Panc1 (cell line): ENCODE measurements around the gene ZNF124.

Experiments used
- POLR2AphosphoS5 ChIP-seq: IDR thresholded peaks from 2 replicates; pipeline ENCODE4 v1.6.1; 2012; ENCODE audit warnings: mild to moderate bottlenecking, low read depth, low read length, moderate library complexity
- TCF7L2 ChIP-seq: IDR thresholded peaks from 2 replicates; pipeline ENCODE4 v1.6.1; 2011; ENCODE audit warnings: mild to moderate bottlenecking, low read depth, low read length, inconsistent platforms
- TF ChIP-seq, protein P1 (sequence below): fragments of 450-650 bp; IDR thresholded peaks from 2 replicates; pipeline ENCODE4 v1.5.1; 2017; ENCODE audit warnings: mild to moderate bottlenecking
- TF ChIP-seq, protein P2 (sequence below), 2 experiments: IDR thresholded peaks; 2 replicates each; pipeline ENCODE4 v1.6.1; 2011 to 2012; ENCODE audit warnings: low read depth in 2 of 2, control low read depth in 1 of 2, low read length in 1 of 2, mild to moderate bottlenecking in 1 of 2, moderate library complexity in 1 of 2; ENCODE audit not compliant: insufficient read depth in 1 of 2

DNA sequence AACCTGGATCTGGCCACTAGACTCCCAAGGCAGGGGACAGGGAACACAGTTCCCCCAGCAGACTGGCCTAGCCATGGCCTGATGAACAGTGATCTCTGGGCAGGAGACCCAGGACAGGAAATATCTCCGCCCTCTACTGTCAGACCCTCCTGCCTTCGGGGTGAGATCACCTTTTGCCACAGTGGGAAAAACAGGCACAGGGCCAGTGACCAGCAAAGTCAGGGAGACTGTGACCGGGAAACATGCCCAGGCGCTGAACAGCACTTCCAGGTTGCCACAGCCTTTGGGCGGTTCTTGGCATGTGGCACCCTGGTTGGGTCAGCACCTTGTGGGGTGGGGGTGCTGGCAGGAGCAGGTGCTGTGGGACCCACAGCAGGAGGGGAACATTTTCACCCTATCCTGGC, 58.7 kb downstream of the ZNF124 start:
- TF ChIP-seq TCF7L2, result no peak
- TF ChIP-seq, protein P1, sequence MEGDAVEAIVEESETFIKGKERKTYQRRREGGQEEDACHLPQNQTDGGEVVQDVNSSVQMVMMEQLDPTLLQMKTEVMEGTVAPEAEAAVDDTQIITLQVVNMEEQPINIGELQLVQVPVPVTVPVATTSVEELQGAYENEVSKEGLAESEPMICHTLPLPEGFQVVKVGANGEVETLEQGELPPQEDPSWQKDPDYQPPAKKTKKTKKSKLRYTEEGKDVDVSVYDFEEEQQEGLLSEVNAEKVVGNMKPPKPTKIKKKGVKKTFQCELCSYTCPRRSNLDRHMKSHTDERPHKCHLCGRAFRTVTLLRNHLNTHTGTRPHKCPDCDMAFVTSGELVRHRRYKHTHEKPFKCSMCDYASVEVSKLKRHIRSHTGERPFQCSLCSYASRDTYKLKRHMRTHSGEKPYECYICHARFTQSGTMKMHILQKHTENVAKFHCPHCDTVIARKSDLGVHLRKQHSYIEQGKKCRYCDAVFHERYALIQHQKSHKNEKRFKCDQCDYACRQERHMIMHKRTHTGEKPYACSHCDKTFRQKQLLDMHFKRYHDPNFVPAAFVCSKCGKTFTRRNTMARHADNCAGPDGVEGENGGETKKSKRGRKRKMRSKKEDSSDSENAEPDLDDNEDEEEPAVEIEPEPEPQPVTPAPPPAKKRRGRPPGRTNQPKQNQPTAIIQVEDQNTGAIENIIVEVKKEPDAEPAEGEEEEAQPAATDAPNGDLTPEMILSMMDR, result no peak
- no peak for TF ChIP-seq POLR2AphosphoS5
- TF ChIP-seq, protein P2, sequence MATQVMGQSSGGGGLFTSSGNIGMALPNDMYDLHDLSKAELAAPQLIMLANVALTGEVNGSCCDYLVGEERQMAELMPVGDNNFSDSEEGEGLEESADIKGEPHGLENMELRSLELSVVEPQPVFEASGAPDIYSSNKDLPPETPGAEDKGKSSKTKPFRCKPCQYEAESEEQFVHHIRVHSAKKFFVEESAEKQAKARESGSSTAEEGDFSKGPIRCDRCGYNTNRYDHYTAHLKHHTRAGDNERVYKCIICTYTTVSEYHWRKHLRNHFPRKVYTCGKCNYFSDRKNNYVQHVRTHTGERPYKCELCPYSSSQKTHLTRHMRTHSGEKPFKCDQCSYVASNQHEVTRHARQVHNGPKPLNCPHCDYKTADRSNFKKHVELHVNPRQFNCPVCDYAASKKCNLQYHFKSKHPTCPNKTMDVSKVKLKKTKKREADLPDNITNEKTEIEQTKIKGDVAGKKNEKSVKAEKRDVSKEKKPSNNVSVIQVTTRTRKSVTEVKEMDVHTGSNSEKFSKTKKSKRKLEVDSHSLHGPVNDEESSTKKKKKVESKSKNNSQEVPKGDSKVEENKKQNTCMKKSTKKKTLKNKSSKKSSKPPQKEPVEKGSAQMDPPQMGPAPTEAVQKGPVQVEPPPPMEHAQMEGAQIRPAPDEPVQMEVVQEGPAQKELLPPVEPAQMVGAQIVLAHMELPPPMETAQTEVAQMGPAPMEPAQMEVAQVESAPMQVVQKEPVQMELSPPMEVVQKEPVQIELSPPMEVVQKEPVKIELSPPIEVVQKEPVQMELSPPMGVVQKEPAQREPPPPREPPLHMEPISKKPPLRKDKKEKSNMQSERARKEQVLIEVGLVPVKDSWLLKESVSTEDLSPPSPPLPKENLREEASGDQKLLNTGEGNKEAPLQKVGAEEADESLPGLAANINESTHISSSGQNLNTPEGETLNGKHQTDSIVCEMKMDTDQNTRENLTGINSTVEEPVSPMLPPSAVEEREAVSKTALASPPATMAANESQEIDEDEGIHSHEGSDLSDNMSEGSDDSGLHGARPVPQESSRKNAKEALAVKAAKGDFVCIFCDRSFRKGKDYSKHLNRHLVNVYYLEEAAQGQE (IDR thresholded peaks at IDR 0.05; ENCODE audit: insufficient read depth in 1 of 2, low read depth in 2 of 2, low read length in 1 of 2), result no peak
